Measurements from ENCODE around the gene CCDC17.

Gene CCDC17

GRCh38 chr1:45623972-45624371 lies at the start of gene CCDC17:
TSS of gene CCDC17 (minus strand) at chr1:45624054. CDS start at chr1:45623909, 145 bp downstream.
- DNase-seq (ENCODE audit: low read depth in 1 of 2, low spot score in 1 of 2), result no peak

GRCh38 chr1:45669859-45670655 lies 46.2 kb upstream of the CCDC17 start:
- no peak for DNase-seq (ENCODE audit: low read depth in 1 of 2, low spot score in 1 of 2)

- no peak for DNase-seq (ENCODE audit: low read depth in 1 of 2, low spot score in 1 of 2)
These were observed 45.5 kb upstream of the CCDC17 start for GRCh38 chr1:45669379-45669778.

- DNase-seq (ENCODE audit: low read depth in 1 of 2, low spot score in 1 of 2), result no peak
These were observed 44.7 kb upstream of the CCDC17 start for GRCh38 chr1:45668526-45668925.

GRCh38 chr1:45667321-45668111 lies 43.7 kb upstream of the CCDC17 start:
- DNase-seq (ENCODE audit: low read depth in 1 of 2, low spot score in 1 of 2), result no peak

- DNase-seq (ENCODE audit: low read depth in 1 of 2, low spot score in 1 of 2), result no peak
These were observed 43.0 kb upstream of the CCDC17 start for GRCh38 chr1:45666836-45667235.

GRCh38 chr1:45660336-45660735 lies 36.5 kb upstream of the CCDC17 start:
- no peak for DNase-seq (ENCODE audit: low read depth in 1 of 2, low spot score in 1 of 2)

- DNase-seq (ENCODE audit: low read depth in 1 of 2, low spot score in 1 of 2), result no peak
These were observed 35.4 kb upstream of the CCDC17 start for GRCh38 chr1:45659222-45659621.

- DNase-seq (ENCODE audit: low read depth in 1 of 2, low spot score in 1 of 2), result no peak
These were observed 34.3 kb upstream of the CCDC17 start for GRCh38 chr1:45658171-45658570.

GRCh38 chr1:45656573-45657226 lies 32.8 kb upstream of the CCDC17 start:
- no peak for DNase-seq (ENCODE audit: low read depth in 1 of 2, low spot score in 1 of 2)

GRCh38 chr1:45654540-45655280 lies 30.9 kb upstream of the CCDC17 start:
- no peak for DNase-seq (ENCODE audit: low read depth in 1 of 2, low spot score in 1 of 2)

- DNase-seq (ENCODE audit: low read depth in 1 of 2, low spot score in 1 of 2), result no peak
These were observed 23.6 kb upstream of the CCDC17 start for GRCh38 chr1:45647248-45648021.

- no peak for DNase-seq (ENCODE audit: low read depth in 1 of 2, low spot score in 1 of 2)
These were observed 20.8 kb upstream of the CCDC17 start for GRCh38 chr1:45644661-45645060.

GRCh38 chr1:45643978-45644377 lies 20.1 kb upstream of the CCDC17 start:
- no peak for DNase-seq (ENCODE audit: low read depth in 1 of 2, low spot score in 1 of 2)

GRCh38 chr1:45643321-45643720 lies 19.5 kb upstream of the CCDC17 start:
- no peak for DNase-seq (ENCODE audit: low read depth in 1 of 2, low spot score in 1 of 2)

- no peak for DNase-seq (ENCODE audit: low read depth in 1 of 2, low spot score in 1 of 2)
These were observed 16.4 kb upstream of the CCDC17 start for GRCh38 chr1:45640293-45640692.

GRCh38 chr1:45635211-45635610 lies 11.4 kb upstream of the CCDC17 start:
- DNase-seq (ENCODE audit: low read depth in 1 of 2, low spot score in 1 of 2), result no peak

- no peak for DNase-seq (ENCODE audit: low read depth in 1 of 2, low spot score in 1 of 2)
These were observed 6.6 kb upstream of the CCDC17 start for GRCh38 chr1:45630429-45630828.

GRCh38 chr1:45629035-45629434 lies 5.2 kb upstream of the CCDC17 start:
- DNase-seq (ENCODE audit: low read depth in 1 of 2, low spot score in 1 of 2), result no peak
